K562 (cell line): Measurements from ENCODE around the gene GRIN2D. TPM values are rescaled to one million over a fixed set of nuclear protein-coding genes. Genes with fewer than 3 reads are reported as not detected.

Experiments
- ATF4 ChIP-seq: fragments of 450-650 bp; formaldehyde crosslinking; IDR thresholded peaks from 2 replicates; pipeline ENCODE4 v1.4.0; 2022; ENCODE audit warnings: mild to moderate bottlenecking, moderate library complexity
- CBX3 ChIP-seq, 2 experiments: IDR thresholded peaks; 1 replicate in 1 of 2; 2 replicates in 1 of 2; pipeline ENCODE4 v1.6.1; 2012; ENCODE audit warnings: inconsistent platforms in 2 of 2, low read length in 2 of 2, borderline replicate concordance in 1 of 2, control low read depth in 1 of 2
- CREB1 ChIP-seq, 2 experiments: sonication (generic) in 1 of 2; formaldehyde crosslinking in 1 of 2; IDR thresholded peaks; 2 replicates each; pipeline versions ENCODE4 v1.6.1 to v1.8.0; 2012 to 2022; ENCODE audit warnings: inconsistent platforms in 1 of 2, mild to moderate bottlenecking in 1 of 2, missing genetic modification reagents in 1 of 2, moderate library complexity in 1 of 2
- DMBX1 ChIP-seq: fragments of 250-450 bp; sonication (Bioruptor Pico); IDR thresholded peaks from 2 replicates; pipeline ENCODE4 v1.8.0; 2022; ENCODE audit warnings: inconsistent platforms, mild to moderate bottlenecking, moderate library complexity, borderline replicate concordance
- DPF2 ChIP-seq: fragments of 450-650 bp; IDR thresholded peaks from 2 replicates; pipeline ENCODE4 v1.6.1; 2016
- E2F4 ChIP-seq: sonication (generic); formaldehyde crosslinking; IDR thresholded peaks from 2 replicates; pipeline ENCODE4 v1.8.0; 2022; ENCODE audit warnings: mild to moderate bottlenecking, low read depth, missing genetic modification reagents
- ELF1 ChIP-seq: fragments of 200-800 bp; sonication (Bioruptor generic); IDR thresholded peaks from 2 replicates; pipeline ENCODE4 v1.6.1; 2016; ENCODE audit warnings: missing genetic modification characterization, missing compliant biosample characterization
- FOXA3 ChIP-seq, 2 experiments: fragments of 450-650 bp in 1 of 2; sonication (generic) in 1 of 2; formaldehyde crosslinking; IDR thresholded peaks in 1 of 2; conservative IDR thresholded peaks in 1 of 2; 2 replicates each; pipeline versions ENCODE4 v1.4.0 to v1.8.0; 2020 to 2022; ENCODE audit warnings: mild to moderate bottlenecking in 2 of 2, missing genetic modification reagents in 1 of 2
- JUND ChIP-seq, 2 experiments: IDR thresholded peaks; 2 replicates in 1 of 2; 3 replicates in 1 of 2; pipeline ENCODE4 v1.6.1; 2011; ENCODE audit warnings: borderline replicate concordance in 2 of 2, low read depth in 2 of 2, low read length in 2 of 2, improper control_type of control experiment in 1 of 2, missing biosample characterization in 1 of 2, missing genetic modification characterization in 1 of 2, missing genetic modification reagents in 1 of 2
- MYBL2 ChIP-seq, 2 experiments: fragments of 450-650 bp in 1 of 2; sonication (generic) in 1 of 2; formaldehyde crosslinking in 1 of 2; IDR thresholded peaks; 2 replicates each; pipeline versions ENCODE4 v1.6.1 to v1.8.1; 2017 to 2022; ENCODE audit warnings: borderline replicate concordance in 1 of 2, inconsistent platforms in 1 of 2, low read depth in 1 of 2, mild to moderate bottlenecking in 1 of 2, missing genetic modification reagents in 1 of 2, moderate library complexity in 1 of 2
- NR3C1 ChIP-seq: sonication (generic); formaldehyde crosslinking; IDR thresholded peaks from 2 replicates; pipeline ENCODE4 v1.8.1; 2022; ENCODE audit warnings: missing genetic modification reagents
- TAF1 ChIP-seq: IDR thresholded peaks from 2 replicates; pipeline ENCODE4 v1.6.1; 2011; ENCODE audit warnings: mild to moderate bottlenecking, low read length, moderate library complexity; ENCODE audit not compliant: insufficient read depth, control insufficient read depth, severe bottlenecking; ENCODE audit errors: extremely low read depth
- TBP ChIP-seq: optimal IDR thresholded peaks from 2 replicates; pipeline ENCODE3; 2011; ENCODE audit warnings: low read depth, low read length, improper control_type of control experiment
- ZNF175 ChIP-seq: fragments of 200-800 bp; sonication (Bioruptor generic); IDR thresholded peaks from 2 replicates; pipeline ENCODE4 v1.6.1; 2016; ENCODE audit warnings: low read depth, mild to moderate bottlenecking, missing genetic modification characterization, missing compliant biosample characterization
- ZNF311 ChIP-seq: fragments of 250-450 bp; sonication (Bioruptor Pico); IDR thresholded peaks from 2 replicates; pipeline ENCODE4 v1.4.0; 2020; ENCODE audit warnings: mild to moderate bottlenecking, moderate library complexity
- ZNF780A ChIP-seq: fragments of 250-450 bp; sonication (Bioruptor Pico); IDR thresholded peaks from 2 replicates; pipeline ENCODE4 v1.5.0; 2021; ENCODE audit warnings: mild to moderate bottlenecking
- polyA plus RNA-seq, 8 experiments: library from polyadenylated mRNA; depleted of rRNA in 4 of 8; stranded (reverse) in 5 of 8; unstranded in 3 of 8; fragments of >200 nt; fragmentation: Nextera tagmentation in 2 of 8; fragmentation: Illumina TruSeq in 1 of 8; extraction: Ambion mirVana in 2 of 8; extraction: Trizol in 1 of 8; gene quantifications; 2 replicates each; pipeline versions ENCODE4 v1.2.1 to v1.2.3, GENCODE V29; 2011 to 2014; ENCODE audit warnings: inconsistent platforms in 1 of 8, missing spikeins in 1 of 8
- total RNA-seq, 7 experiments: library from RNA; depleted of rRNA in 6 of 7; stranded (reverse); fragments of >200 nt in 6 of 7; fragmentation: Illumina TruSeq in 2 of 7; extraction: Trizol in 2 of 7; gene quantifications; 2 replicates each; pipeline versions ENCODE4 v1.2.1 to v1.2.3, GENCODE V29; 2011 to 2021; ENCODE audit warnings: low replicate concordance in 1 of 7
- TF ChIP-seq, protein P1 (sequence below): fragments of 200-800 bp; sonication (Bioruptor generic); IDR thresholded peaks from 2 replicates; pipeline ENCODE4 v1.6.1; 2017; ENCODE audit warnings: missing genetic modification characterization, missing compliant biosample characterization
- TF ChIP-seq, protein P2 (sequence below): sonication (generic); formaldehyde crosslinking; IDR thresholded peaks from 2 replicates; pipeline ENCODE4 v1.8.1; 2023; ENCODE audit warnings: missing genetic modification reagents, mild to moderate bottlenecking, borderline replicate concordance

GRIN2D gene
- total and polyA plus RNA-seq, 9 of the 15 experiments (the other 6 are each of a cell fraction or from before 2014, with no cell fraction given) = 0.32 to 31.5 (median 1.8) TPM

DNA sequence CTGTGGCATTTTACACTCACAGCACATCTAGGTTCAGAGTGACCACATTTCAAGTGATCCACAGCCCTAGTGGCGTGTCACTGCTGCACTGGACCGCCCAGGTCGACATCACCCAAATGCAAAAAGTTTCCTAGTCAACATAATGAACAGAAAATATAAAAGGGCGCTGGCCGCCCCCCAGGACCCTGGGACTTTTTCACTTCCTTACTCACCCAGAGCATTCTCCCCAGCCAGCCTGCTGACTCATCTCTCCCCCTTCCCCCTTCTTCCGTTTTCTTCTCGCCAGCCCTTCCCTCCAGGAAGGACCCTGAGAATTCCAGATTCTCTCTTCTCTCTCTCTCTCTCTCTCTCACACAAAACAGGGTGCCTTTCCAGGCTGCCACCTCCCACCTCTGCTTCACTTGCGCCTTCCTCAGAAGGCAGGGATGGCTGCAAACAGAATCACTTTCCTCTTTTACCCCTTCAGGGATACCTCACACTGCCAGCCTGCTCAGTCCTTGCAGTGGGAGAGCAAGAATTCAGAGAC is 31.3 kb downstream of the GRIN2D start (continued):
- no peak for TF ChIP-seq TAF1
- TF ChIP-seq, protein P1, sequence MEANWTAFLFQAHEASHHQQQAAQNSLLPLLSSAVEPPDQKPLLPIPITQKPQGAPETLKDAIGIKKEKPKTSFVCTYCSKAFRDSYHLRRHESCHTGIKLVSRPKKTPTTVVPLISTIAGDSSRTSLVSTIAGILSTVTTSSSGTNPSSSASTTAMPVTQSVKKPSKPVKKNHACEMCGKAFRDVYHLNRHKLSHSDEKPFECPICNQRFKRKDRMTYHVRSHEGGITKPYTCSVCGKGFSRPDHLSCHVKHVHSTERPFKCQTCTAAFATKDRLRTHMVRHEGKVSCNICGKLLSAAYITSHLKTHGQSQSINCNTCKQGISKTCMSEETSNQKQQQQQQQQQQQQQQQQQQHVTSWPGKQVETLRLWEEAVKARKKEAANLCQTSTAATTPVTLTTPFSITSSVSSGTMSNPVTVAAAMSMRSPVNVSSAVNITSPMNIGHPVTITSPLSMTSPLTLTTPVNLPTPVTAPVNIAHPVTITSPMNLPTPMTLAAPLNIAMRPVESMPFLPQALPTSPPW (CRISPR knock-in tag) = peak; percentile 62; the same call in 1 of the 2 replicates
- peak; percentile 89 for TF ChIP-seq DPF2
- no peak for TF ChIP-seq NR3C1
- TF ChIP-seq ATF4 = no peak
- TF ChIP-seq ELF1 (tag) = peak; percentile 57; the same call in 1 of the 2 replicates
- no peak for TF ChIP-seq CREB1 (IDR thresholded peaks at IDR 0.05)
- TF ChIP-seq CREB1 (CRISPR knock-in tag; IDR thresholded peaks at IDR 0.05) = no peak
- TF ChIP-seq ZNF175 = no peak
- TF ChIP-seq MYBL2 (IDR thresholded peaks at IDR 0.05; ENCODE audit: low read depth) = no peak
- no peak for TF ChIP-seq MYBL2 (CRISPR knock-in tag; IDR thresholded peaks at IDR 0.05; ENCODE audit: borderline replicate concordance)
- TF ChIP-seq FOXA3 (CRISPR knock-in tag; conservative IDR thresholded peaks at IDR 0.05 in 1 of 2, IDR thresholded peaks at IDR 0.05 in 1 of 2) = no peak
- no peak for TF ChIP-seq ZNF780A (CRISPR knock-in tag)
- TF ChIP-seq, protein P2, sequence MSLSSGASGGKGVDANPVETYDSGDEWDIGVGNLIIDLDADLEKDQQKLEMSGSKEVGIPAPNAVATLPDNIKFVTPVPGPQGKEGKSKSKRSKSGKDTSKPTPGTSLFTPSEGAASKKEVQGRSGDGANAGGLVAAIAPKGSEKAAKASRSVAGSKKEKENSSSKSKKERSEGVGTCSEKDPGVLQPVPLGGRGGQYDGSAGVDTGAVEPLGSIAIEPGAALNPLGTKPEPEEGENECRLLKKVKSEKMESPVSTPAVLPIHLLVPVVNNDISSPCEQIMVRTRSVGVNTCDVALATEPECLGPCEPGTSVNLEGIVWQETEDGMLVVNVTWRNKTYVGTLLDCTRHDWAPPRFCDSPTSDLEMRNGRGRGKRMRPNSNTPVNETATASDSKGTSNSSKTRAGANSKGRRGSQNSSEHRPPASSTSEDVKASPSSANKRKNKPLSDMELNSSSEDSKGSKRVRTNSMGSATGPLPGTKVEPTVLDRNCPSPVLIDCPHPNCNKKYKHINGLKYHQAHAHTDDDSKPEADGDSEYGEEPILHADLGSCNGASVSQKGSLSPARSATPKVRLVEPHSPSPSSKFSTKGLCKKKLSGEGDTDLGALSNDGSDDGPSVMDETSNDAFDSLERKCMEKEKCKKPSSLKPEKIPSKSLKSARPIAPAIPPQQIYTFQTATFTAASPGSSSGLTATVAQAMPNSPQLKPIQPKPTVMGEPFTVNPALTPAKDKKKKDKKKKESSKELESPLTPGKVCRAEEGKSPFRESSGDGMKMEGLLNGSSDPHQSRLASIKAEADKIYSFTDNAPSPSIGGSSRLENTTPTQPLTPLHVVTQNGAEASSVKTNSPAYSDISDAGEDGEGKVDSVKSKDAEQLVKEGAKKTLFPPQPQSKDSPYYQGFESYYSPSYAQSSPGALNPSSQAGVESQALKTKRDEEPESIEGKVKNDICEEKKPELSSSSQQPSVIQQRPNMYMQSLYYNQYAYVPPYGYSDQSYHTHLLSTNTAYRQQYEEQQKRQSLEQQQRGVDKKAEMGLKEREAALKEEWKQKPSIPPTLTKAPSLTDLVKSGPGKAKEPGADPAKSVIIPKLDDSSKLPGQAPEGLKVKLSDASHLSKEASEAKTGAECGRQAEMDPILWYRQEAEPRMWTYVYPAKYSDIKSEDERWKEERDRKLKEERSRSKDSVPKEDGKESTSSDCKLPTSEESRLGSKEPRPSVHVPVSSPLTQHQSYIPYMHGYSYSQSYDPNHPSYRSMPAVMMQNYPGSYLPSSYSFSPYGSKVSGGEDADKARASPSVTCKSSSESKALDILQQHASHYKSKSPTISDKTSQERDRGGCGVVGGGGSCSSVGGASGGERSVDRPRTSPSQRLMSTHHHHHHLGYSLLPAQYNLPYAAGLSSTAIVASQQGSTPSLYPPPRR (CRISPR knock-in tag) = no peak
- TF ChIP-seq ZNF311 (CRISPR knock-in tag) = no peak
- TF ChIP-seq DMBX1 (CRISPR knock-in tag) = no peak
- no peak for TF ChIP-seq TBP
- TF ChIP-seq JUND (IDR thresholded peaks at IDR 0.05; ENCODE audit: borderline replicate concordance, low read depth, low read length) = peak; percentile 92
- TF ChIP-seq JUND (tag; IDR thresholded peaks at IDR 0.05; ENCODE audit: borderline replicate concordance, low read depth, low read length) = peak; percentile 84; the same call in 2 of the 3 replicates
- TF ChIP-seq CBX3 (IDR thresholded peaks at IDR 0.05; ENCODE audit: borderline replicate concordance in 1 of 2, low read length in 2 of 2) = no peak
- TF ChIP-seq E2F4 (CRISPR knock-in tag) = no peak
